GM18507 (cell line): Measurements from ENCODE around the gene PNLIPRP2.

Experiments used
- DNase-seq: peaks from one replicate; pipeline ENCODE4 v3.0.0; 2011; ENCODE audit warnings: low read depth; ENCODE audit not compliant: insufficient read length; ENCODE audit errors: extremely low spot score
- FAIRE-seq: peaks from 2 replicates; lab custom pipeline; 2011; peaks lifted over from hg19 to GRCh38; lab: Jason Lieb, UNC

PNLIPRP2 gene

DNA sequence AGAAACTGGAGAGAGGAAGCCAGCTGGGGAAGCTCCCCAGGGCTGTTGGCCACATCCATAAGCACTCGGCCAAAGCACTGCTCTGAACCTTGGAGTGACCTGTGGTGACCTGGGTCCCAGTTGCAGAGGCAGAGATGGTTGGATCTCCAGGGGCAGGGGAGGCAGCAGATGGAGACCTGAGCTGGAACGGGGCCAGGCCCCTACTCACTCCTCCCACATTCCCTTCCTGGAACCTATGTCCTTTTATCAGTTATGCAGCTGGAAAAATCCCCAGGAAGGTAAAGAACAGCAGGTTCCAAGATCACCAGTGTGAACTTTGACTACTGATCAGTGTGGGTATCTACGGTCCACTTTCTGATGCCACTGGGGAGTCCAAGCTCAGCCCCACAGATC lies 9.6 kb upstream of the PNLIPRP2 start:
- FAIRE-seq (no peak), DNase-seq (no peak)

GRCh38 chr10:116612107-116612769 lies 8.5 kb upstream of the PNLIPRP2 start:
- no peak for FAIRE-seq
- no peak for DNase-seq

DNA sequence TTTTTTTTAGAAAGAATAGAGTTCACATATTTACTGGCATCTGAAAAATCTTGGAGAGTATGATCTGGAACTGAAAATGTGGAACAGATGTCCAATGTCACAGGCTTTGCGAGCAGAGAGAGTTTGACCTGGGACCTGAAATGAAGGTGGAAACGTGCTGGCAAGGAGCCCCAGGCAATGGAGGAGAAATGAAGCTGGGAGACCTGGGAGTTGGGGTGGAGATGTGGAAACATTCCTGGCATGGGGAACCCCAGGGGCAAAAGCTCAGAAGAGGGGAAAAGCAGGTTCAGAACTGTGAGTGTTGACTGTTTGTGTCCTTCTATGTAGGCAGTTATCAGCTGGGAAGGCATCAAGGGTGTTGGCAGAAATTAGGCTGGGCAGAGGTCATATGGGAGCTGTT lies 7.3 kb upstream of the PNLIPRP2 start:
- DNase-seq: no peak
- FAIRE-seq: no peak

- DNase-seq: no peak
- FAIRE-seq: no peak
Measured at GRCh38 chr10:116614796-116615195, 6.0 kb upstream of the PNLIPRP2 start.

GRCh38 chr10:116615199-116615776 lies 5.5 kb upstream of the PNLIPRP2 start:
- DNase-seq: no peak
- FAIRE-seq: no peak

GRCh38 chr10:116621476-116621875 lies 723 bp downstream of the PNLIPRP2 start:
- no peak for DNase-seq
- no peak for FAIRE-seq

DNA sequence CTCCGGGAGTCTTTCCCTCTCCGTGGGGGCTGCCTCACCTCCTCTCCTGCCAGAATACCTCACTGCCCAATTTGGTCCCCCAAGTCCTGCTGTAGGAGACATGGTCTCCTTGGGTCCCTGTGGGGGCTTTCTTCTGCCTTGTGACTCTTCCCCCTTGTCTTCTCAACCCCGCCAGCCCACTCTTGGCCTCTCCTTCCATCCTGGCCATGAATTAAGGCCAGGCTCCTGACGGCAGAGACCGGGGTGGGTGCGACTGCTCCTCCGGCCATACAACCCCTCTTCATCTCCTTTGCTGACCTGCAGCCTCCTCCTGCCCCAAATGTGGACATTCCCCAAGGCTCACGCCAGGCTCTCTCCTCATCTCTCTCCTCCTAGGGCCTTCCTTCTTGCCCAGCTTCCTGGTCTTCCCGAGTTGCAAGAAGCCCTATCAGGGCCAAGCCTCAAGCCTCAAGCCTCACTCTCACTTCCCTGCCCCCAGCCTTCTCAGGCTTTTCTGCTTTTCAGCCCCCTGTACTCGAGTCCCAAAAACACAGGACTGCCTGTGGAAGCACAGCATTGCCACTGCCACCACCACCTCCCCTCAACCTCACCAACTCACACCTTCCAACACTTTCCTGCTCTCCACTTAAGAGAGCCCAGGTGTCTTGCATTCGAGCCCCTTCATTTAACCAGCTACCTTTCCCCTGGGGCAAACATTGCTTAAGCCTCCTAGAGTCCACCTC lies 1.3 kb downstream of the PNLIPRP2 start:
- no peak for FAIRE-seq

GRCh38 chr10:116625845-116626244 lies 5.1 kb downstream of the PNLIPRP2 start:
- DNase-seq (no peak), FAIRE-seq (no peak)

More for the DNA sequence above, 1.3 kb downstream of the PNLIPRP2 start:
- DNase-seq: no peak

DNA sequence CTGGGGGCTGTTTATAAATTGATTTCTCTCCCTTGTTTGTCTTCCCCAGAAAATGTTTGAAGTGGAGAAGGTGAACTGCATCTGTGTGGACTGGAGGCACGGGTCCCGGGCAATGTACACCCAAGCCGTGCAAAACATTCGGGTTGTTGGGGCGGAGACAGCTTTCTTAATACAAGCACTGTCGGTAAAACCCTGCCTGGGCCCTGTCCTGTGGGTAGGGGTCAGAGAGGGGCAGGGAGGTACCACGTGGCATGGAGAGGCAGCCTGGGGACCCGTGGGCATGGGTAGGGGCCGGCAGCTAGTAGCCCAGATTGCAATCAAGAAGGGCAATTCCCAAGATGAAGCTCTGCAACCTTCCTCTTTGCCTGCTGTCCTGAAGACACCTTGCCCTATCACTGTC lies 6.1 kb downstream of the PNLIPRP2 start:
- DNase-seq (no peak), FAIRE-seq (no peak)

DNA sequence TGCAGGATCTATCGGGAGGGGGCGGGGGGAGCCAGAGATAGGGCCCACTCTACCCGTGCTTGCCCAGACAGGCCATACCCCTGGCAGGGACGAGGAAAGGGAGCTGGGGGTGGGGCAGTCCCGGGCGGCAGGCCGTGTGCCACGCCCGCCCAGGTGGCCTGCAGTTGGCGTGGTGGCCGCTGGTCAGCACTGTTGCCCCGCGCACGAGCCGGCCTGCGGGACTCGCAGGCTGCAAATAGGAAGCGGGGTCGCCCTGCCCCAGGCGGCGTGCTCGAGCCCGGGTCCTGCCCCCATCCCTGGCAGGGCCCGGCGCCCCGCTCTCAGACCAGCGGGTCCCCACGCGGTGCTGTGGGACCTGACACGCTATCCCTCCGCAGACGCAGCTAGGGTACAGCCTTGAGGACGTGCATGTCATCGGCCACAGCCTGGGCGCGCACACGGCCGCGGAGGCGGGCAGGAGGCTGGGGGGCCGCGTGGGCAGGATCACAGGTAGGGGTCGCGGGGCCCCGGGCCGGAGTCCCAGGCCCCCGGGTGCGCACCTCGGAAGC lies 6.7 kb downstream of the PNLIPRP2 start:
- no peak for FAIRE-seq
- DNase-seq: no peak

GRCh38 chr10:116629340-116629739 lies 8.6 kb downstream of the PNLIPRP2 start:
- DNase-seq (no peak), FAIRE-seq (no peak)

- FAIRE-seq (no peak), DNase-seq (no peak)
Measured at GRCh38 chr10:116630020-116630419, 9.3 kb downstream of the PNLIPRP2 start.

DNA sequence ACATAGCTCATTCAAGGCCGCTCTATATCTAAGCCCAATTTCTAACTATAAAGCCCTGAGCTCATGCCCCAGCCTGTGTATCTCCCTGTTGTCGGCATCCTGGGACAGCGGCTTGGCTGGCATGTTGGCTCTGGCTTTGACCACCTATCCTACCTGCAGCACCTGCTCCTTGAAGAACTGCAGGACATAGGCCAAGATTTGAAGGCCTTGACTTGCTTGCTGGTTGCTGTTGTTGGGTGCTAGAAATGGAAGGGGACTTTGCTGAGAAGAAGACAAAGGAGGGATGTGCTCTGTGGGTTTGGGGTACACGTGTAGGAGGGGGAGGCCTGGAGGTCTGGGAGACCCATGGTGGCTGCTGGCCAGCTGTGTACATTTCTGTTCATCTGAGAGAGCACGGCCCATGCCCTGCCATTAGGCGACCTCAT lies 11.1 kb downstream of the PNLIPRP2 start:
- DNase-seq (no peak), FAIRE-seq (no peak)

DNA sequence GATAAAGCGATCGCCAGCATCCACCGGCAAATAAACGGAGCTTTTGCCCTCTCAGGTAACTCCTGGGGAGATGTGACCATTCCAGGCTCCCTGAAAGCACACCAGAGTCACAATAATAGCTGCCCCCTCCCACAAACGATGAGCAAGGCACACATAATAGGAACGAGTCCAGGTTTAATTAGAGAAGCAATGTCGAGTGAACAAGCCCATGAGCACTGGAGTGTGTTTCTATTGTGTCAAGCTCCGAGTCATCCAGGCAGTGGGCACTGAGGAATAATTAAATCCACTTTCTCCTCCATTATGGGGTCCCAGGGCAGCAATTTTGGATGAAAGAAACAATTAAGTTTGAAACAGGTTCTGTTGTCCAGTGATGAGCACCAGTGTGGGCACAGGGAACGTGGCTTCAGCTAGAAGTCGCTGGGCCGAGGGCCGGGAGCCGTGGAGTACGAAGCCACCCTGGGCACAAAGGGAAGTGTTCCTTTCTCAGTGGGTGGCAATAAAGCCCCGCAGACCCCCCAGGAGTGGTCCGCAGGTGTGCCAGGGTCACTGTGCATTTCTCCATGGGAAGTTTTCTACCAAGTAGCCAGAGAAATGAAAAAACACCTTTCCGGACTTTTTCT lies 12.0 kb downstream of the PNLIPRP2 start:
- FAIRE-seq (no peak), DNase-seq (no peak)

GRCh38 chr10:116633216-116633600 lies 12.5 kb downstream of the PNLIPRP2 start:
- DNase-seq: no peak
- FAIRE-seq: no peak

DNA sequence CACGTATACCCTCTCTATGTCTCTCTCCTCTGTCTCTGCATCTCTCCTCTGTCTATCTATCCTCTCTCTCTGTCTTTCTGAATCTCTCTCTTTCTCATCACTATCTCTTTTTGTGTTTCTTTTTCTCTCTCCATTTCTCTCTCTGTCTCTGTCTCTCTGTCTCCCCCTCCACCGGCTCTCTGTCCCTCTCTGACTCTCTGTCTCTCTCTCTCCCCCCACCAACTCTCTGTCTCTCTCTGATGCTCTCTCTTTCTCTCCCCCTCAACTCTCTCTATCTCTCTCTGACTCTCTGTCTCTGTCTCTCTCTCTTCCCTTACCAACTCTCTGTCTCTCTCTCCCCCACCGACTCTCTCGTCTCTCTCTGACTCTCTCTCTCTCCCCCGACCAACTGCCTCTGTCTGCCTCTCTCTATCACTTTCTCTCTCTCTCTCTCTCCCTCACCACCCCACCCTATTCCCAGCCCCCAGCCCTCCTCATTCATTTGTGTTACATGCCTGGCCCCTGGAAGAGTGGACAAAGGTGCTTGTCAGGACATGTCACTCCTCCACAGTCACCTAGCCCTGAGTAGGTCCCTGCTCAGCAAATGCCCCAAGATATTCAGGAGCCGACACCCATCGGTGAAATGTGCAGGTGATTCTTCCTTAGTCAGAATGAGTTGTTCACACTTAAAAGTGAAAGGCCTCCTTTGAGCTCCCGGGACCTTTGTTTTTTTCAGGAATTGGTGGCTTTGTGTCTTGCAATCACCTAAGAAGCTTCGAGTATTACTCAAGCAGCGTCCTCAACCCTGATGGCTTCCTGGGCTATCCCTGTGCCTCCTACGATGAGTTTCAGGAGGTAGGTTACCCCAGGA lies 13.6 kb downstream of the PNLIPRP2 start:
- DNase-seq (no peak), FAIRE-seq (no peak)

DNA sequence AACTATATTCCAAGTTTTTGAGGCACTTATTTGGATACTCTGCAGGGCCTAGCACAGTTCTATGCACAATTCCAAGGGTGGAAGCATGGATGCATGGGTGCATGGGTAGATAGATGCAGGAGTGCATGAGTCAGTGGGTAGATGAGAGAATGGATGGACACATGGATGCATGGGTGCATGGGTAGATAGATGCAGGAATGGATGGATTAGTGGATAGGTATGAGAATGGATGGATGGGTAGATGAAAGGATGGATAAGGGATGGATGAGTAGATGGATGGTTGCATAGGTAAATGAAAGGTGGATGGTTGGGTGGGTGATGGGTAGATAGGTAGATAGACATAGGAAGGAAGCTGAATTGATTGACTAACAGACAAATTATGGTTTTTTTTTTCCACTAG lies 15.6 kb downstream of the PNLIPRP2 start:
- FAIRE-seq (no peak), DNase-seq (no peak)

GRCh38 chr10:116636976-116637375 lies 16.2 kb downstream of the PNLIPRP2 start:
- FAIRE-seq (no peak), DNase-seq (no peak)

DNA sequence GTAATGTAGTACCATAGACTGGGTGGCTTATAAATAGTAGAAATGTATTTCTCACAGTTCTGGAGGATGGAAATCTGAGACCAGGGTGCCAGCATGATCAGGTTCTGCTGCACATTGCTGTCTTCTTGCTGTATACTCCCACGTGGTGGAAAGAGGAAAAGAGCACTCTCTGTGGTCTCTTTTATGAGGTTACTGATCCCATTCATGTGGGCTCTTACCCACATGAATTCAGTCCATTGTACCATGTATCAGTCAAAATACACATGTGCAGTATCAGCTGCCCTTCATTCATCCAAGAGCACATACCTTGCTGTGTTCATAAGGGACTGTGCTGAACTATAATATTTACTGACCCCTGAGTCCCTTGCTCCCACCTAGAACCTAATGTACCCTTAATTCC lies 17.1 kb downstream of the PNLIPRP2 start:
- DNase-seq (no peak), FAIRE-seq (no peak)
